Cortex of kidney (tissue), 1 donor: Measurements from ENCODE around the gene PLEKHG4B.

Source experiments
- DNase-seq: peaks from one replicate; lab custom pipeline; 2025; lab: John Stamatoyannopoulos, UW

The PLEKHG4B gene

GRCh38 chr5:76358-77169 lies 15.4 kb upstream of the PLEKHG4B start:
- no peak for DNase-seq

- DNase-seq, result no peak
Observed at GRCh38 chr5:77170-77501, 14.8 kb upstream of the PLEKHG4B start.

DNA sequence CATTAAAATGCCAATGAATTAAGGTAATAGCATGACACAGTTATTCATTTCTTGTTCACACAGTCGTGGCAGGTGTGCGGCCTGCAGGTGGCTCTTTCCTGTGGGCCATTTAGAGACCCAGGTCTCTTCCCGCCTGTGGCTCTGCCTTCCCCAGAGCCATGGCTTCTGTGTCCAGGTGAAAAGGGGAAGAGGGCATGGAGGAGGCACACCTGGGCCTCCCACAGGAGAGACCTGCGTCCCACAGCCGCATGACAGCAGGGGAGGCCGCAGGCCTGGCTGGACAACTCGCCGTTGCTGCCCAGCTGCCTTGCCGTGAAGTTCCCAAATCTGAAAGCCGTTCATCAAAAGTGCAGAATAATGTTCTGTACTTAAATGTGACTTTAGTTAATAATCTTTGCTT lies 14.4 kb upstream of the PLEKHG4B start:
- DNase-seq, result no peak

DNA sequence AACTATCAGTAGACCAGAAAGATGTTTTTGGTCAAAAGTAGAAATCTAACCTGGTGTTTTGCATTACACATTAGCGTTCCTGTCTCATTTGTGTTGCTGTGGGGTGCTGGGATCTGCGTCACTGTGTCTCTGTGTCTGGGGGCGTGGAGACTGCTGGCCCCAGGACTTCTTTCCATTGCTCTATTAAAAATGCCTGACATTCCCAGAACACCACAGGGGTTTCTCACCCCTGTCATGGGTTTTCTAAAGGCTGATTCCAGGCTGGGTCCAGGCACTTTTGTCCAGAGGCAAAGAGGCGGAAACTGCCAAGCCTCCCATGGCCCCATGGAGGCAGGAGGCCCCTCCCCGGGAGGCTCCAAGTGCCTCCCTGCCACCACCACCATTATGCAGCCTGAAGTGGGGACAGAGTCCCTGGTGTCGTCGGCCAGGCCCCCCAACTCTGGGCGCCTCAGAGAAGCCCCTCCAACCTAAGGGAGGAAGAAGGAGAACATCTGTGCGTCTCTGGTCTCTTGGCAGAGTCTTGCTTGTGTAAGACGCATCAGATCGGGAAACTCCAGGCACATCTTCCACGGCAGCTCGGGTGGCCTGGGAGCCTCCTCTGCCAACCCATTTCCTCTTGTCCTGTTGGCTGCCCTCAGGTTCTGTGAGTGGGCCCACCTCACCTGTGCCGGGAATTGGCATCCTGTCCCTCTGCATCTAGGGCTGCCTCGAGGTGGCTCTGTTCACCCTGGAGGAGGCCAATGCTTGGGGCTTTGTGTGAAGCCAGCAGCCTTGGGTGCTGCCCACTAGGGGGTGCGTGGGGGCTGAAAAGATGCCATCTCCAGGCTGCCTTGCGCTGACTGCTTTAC lies 13.8 kb upstream of the PLEKHG4B start:
- no peak for DNase-seq

DNA sequence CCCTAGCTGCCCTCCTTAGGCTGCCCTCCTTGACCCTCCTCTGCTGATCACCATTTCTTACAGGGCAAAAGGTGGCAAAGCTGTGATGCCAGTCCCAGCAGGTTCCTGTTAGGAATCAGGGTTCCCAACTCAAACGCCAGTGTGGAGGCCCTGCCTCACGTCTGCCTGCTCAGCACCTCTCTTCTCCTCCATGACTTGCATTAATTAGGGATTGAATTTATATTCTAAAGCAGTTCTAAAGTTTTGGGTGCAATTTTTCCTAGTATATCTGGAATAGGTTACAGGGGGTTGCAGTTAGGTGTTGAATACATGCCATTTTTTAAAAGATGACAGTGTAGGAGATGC lies 13.2 kb upstream of the PLEKHG4B start:
- no peak for DNase-seq

DNA sequence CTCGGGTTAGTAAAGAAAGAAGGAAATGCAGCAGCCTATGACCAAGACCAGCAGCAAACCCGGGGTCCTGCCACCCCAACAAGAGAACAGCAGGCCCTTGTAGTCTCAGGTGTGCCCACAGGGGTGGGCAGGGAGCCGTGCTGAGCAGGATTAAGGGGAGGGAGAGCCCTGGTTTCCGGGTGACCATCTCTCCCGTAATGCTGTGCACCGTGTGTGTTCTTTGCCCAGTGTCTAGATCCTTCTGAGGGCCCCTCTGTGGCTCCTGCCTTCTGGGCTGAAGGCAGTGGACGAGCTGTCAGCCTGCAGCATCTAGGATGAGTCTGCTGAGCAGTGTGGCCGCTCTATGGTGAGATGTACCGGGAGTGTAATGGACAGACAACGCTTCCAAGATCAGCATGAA lies 12.7 kb upstream of the PLEKHG4B start:
- no peak for DNase-seq

- no peak for DNase-seq
Observed at GRCh38 chr5:79821-80220, 12.1 kb upstream of the PLEKHG4B start.

DNA sequence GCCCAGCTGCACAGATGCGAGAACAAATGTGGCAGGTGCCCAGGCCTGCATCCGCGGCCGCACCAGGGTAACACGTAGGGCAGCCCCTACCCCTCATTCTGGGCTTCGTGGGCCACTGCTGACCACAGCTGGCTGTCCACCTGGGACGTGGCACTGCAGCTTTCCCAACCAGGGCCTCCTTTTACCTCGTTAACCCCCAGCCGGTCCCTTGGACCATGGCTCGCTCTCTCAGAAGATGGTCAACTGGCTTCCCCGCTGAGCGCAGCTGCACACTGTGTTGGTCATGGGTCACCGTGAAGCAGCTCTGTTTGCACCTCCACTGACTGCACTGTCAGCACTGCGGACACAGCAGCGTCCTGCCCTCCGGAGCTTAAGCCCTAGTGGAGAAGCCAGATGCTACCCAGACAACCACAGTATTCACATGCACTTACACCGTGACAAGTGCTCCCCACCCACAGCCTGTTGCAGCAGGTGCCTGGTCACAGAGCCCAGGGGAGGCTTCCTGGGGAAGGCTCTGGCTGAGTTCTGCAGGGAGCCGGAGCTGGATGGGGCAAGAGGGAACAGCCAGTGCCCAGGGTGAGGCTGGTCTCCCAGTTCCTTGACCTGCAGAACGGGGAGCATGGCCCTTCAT lies 10.5 kb upstream of the PLEKHG4B start:
- no peak for DNase-seq

DNA sequence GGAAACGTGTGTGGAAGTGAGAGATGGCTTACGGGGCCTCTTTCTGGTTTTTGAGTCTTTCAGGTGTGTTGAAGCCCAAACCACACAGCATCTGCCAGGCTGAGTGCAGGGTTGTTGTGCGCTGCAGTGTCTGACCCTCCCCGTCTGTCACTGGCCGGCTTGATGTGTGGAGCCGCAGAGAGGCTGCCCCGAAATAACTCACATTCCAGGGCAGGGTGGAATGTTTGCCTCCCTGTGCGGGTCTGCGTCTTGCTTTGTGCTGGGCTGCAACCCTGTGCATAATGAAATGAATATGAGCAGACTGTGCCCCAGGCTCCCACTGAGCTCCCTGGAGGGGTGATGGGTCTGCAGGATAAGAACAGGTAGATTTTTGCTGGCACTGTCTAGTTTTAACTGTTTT lies 9.9 kb upstream of the PLEKHG4B start:
- DNase-seq, result no peak

- DNase-seq, result no peak
Observed at GRCh38 chr5:82570-82969, 9.4 kb upstream of the PLEKHG4B start.

GRCh38 chr5:83029-83428 lies 8.9 kb upstream of the PLEKHG4B start:
- no peak for DNase-seq

- DNase-seq, result no peak
Observed at GRCh38 chr5:85334-85995, 6.5 kb upstream of the PLEKHG4B start.

DNA sequence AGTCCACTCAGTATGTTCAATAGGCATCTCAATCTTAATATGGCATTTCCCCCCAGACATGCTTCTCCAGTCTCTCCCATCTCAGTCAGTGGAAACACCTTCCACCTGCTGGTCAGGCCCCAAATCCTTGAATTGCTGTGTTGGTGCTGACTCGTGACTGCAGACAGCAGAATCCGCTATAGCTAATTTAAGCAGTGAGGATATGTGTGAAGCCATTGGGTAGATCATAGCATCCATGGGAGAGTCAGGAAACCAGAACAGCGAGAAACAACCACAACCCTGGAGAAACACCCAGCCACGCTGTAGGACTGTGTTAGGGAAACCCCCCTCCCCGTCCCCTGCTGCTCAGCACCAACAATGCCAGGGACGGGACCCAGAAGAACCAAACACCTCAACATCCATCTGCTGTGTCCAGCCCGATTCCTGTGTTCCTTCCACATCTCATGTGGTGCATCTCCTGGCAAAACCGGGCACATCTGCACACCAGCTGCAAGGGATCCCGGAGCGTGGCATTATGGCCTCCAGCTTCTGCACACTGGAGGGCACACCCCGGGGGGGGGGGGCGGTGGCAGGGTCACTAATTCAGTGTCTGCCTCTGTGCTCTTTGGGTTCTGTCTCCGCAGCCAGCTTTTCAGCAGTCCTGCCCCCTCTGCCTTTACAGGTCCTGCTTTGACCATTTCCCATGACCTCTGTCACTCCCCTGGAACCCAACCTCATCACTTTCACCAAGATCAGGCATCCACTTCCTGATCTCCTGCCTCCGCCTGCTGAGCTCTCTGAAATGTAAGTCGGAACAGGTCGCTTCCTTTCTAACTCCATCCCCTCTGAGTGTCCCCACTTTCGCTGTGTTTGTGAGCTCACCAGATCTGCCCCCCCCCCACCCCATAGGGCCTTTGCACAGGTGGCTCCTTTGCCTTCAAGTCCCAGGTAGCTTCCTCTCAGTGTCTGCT lies 2.4 kb upstream of the PLEKHG4B start:
- no peak for DNase-seq

DNA sequence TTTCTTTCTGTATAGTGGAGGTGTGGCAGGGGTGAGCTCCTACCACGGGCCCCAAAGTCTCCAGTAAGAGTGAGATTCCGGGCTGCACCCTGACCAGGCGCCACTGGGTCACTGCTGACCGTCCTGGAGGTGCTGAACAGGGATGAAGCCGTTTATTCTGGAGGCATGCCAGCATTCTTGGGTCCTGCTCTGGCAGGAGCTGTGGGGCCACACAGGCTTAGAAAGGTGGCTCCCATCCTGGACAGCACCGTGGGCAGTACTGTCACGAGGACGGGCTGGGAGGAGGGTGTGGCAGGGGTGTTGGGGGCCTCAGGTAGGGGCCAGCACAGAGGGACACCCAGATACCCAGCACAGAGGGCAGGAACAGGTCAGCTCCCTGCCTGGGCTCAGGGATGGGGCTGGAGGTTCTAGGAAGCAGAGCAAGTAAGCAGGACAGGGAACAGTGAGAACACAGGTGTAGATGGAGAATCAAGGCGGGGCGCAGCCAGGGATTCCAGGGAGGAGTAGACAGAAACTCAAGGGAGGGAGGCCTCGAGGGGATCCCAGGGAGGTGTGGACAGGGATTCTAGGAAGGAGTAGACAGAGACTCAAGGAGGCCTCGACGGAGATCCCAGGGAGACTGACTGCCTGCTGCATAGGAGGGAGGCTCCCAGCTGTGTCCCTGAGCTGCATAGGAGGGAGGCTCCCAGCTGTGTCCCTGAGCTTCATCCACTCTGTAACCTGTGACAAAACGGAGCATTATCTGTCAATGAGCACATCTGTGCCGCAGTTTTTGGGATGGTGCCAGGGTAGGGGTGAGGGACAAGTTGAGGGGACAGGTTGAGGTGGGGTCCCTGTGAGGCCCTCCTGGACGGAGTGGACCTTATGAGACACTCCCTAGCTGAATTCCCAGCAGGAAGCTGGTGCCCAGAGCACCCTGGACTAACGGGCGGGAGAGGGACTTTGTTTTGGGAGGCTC lies 1.1 kb upstream of the PLEKHG4B start:
- no peak for DNase-seq

DNA sequence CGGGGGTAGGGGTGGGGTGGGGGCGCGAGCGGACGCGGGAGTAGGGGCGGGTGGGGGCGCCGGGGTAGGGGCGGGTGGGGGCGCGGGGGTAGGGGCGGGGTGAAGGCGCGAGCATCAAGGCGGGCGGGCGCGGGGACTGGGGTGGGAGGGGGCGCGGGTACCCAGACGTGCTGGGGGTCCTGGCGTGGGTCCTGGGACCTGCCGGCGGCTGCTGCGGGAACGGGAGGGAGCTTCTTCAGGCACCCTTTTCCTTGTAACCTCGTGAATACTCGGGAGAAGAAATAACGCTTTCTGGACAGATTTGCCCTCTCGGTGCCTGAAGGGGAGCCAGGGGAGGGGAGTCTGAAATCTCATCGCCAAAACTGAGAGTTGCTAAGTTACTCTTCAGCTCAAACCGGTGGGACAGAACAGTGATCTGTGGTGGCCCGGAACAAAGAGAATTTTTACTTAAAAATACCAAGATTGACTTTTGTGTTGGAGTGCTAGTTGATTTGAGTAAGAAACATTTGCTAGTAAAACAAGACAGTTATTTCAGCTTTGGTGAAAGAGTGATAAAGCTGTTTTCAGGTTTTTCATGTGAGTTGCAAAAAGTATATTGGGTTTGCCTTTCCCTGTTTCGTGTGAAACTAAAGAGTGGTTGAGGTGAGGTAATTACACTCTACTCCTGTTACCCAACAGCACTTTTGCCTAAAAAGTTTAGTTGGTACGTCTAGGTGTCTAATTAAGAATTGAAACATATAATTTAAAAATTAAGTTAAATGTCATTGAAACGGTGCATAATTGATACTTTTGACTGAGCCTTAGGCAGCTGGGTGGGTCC lies 643 bp downstream of the PLEKHG4B start:
- DNase-seq, result no peak

DNA sequence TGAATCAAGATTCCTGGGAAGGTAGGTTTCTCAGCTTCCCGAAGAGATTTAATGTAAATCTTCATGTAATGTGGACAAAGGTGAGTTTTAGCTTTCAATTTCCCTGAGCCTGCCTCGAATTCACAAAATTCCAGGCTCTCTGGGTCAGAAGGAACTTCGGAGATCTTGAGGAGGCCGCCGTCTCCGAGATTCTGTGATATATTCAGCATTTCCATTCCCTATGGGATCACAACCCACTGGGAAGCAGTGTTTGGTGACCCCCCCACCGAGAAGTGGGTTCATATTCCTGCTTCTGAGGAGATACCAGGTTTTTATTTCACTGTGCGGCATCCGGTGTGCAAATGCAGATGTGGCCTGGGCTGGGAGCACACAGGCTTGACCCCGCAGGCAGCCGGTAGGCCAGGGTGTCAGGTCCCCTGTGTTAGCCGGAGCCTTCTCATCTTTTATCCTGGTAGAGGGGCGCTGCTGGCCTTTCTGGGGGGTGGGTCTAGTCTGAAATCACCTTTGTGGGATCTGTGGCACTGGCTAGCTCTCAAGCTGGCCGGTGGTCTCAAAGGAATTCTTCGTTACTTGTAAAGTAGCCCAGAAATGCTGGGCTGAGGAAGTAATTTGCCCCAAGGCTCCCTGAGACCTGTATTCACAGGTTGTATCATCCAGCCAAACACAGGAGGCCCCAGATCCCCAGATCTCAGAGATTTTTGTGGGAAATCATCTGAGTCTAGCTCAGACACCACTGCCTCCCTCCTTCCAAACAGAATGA lies 1.4 kb downstream of the PLEKHG4B start:
- no peak for DNase-seq

DNA sequence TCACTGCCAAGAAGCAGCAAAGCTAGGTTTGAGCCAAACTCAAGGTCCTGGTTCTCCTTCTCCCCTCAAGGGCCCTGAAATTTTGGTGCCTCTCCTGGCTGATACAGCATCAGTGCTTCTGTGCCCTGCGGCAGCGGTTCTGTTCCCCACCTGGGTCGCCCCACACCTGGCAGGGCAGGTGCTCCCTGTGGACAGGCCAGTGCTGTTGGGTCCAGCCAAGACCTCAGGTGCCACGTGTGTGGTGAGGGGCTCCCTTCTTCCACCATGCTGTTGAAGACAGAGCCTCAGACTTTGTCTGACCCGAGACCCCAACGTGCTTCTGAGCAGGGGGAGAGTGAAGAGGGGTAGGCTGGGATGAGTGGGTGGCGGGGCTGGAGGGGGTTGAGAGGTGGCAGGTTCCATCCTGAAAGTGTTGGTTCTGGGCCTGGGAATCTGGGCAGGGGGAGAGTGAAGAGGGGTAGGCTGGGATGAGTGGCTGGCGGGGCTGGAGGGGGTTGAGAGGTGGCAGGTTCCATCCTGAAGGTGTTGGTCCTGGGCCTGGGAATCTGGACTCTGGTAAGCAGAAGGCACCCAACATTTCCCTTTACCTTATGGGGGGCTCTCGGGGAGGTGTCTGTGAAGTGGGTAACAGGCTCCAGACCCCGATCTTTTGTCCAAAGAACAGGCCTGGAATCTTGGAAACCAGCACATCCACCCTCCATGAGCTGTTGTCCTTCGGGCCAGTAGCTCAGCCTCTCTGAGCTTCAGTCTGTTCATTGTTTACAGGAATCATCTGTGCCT lies 2.3 kb downstream of the PLEKHG4B start:
- no peak for DNase-seq
